ENCODE measurements around the gene HPGDS. TPM values are rescaled to one million over a fixed set of nuclear protein-coding genes. Genes with fewer than 3 reads are reported as not detected.
A peak's percentile ranks its signal among the peaks of the same experiment; 100 is the strongest.
"Not testable (repeated sequence)": the region's sequence is repeated elsewhere in the genome, so short reads cannot be mapped to it uniquely, and the experiment has no call there.

The HPGDS gene
- 1 to 10 TPM; 1.2 to 5.5 (median 2.6) TPM for total RNA-seq

GRCh38 chr4:94342694-94343093 is at the start of gene HPGDS:
Gene HPGDS (minus strand): TSS chr4:94342836. CDS start chr4:94334629, 8,207 bp downstream.
- TF ChIP-seq POLR2AphosphoS5 (IDR thresholded peaks at IDR 0.05) (peak in 1 of 2 donors; percentile 9), POLR2A (IDR thresholded peaks at IDR 0.05; ENCODE audit: low read depth) (no peak)
- DNase-seq (ENCODE audit: extremely low spot score): no peak
- Histone ChIP-seq H3K9me3 (no peaks in the 10 kb centered on the region), H3K27me3 (no peaks in the 10 kb centered on the region), H3K36me3 (no peaks in the 10 kb centered on the region), H3K4me3 (peak within 1 kb of the TSS in 1 of 4 donors; percentile 4), H3K27ac (replicated peaks in 1 of 4) (no peak within 1 kb of the TSS), H3K4me1 (no peaks in the 10 kb centered on the region)
- intact Hi-C loops (cut with DNase I): no loop called here
- WGBS: 54% methylated on average over 5 of the region's 5 CpGs

GRCh38 chr4:94390804-94391410 is 48.3 kb upstream of the HPGDS start:
- DNase-seq (ENCODE audit: extremely low spot score): no peak
- Histone ChIP-seq H3K27ac (replicated peaks in 1 of 4) (no peak overlapping the region), H3K4me3 (no peak overlapping the region), H3K36me3 (no peaks in the 10 kb centered on the region), H3K27me3 (no peaks in the 10 kb centered on the region), H3K9me3 (no peaks in the 10 kb centered on the region), H3K4me1 (no peaks in the 10 kb centered on the region)
- intact Hi-C loops (cut with DNase I): no loop called here
- TF ChIP-seq POLR2AphosphoS5 (IDR thresholded peaks at IDR 0.05): no peak
- TF ChIP-seq POLR2A (IDR thresholded peaks at IDR 0.05; ENCODE audit: low read depth): no peak
- TF ChIP-seq CTCF (IDR thresholded peaks at IDR 0.05): peak in 2 of 3 experiments; percentile 19 to 37
- TF ChIP-seq EP300 (IDR thresholded peaks at IDR 0.05): no peak
- 94% methylated on average over 2 of the region's 2 CpGs for WGBS

GRCh38 chr4:94389595-94390267 is 47.1 kb upstream of the HPGDS start:
- intact Hi-C loops (cut with DNase I): no loop called here
- TF ChIP-seq POLR2A (IDR thresholded peaks at IDR 0.05; ENCODE audit: low read depth) (no peak), EP300 (IDR thresholded peaks at IDR 0.05) (no peak), CTCF (IDR thresholded peaks at IDR 0.05) (no peak), POLR2AphosphoS5 (IDR thresholded peaks at IDR 0.05) (no peak)
- H3K27me3 ChIP-seq: no peaks in the 10 kb centered on the region
- 91% methylated on average over 5 of the region's 5 CpGs for WGBS
- no peaks in the 10 kb centered on the region for H3K9me3 ChIP-seq
- no peak for DNase-seq (ENCODE audit: extremely low spot score)
- H3K4me3 ChIP-seq: no peak overlapping the region
- no peaks in the 10 kb centered on the region for H3K4me1 ChIP-seq
- no peaks in the 10 kb centered on the region for H3K36me3 ChIP-seq
- H3K27ac ChIP-seq (replicated peaks in 1 of 4): no peak overlapping the region

- H3K9me3 ChIP-seq; H3K4me1 ChIP-seq; H3K27me3 ChIP-seq; H3K36me3 ChIP-seq; intact Hi-C loops (cut with DNase I); H3K4me3 ChIP-seq; H3K27ac ChIP-seq (replicated peaks in 1 of 4); DNase-seq (ENCODE audit: extremely low spot score): not testable (repeated sequence)
- 79% methylated on average over 4 of the region's 4 CpGs for WGBS
Measured at GRCh38 chr4:94387965-94388364, 45.3 kb upstream of the HPGDS start.

- H3K4me3 ChIP-seq; H3K27me3 ChIP-seq; DNase-seq (ENCODE audit: extremely low spot score); H3K9me3 ChIP-seq; H3K4me1 ChIP-seq; intact Hi-C loops (cut with DNase I); H3K36me3 ChIP-seq; H3K27ac ChIP-seq (replicated peaks in 1 of 4): not testable (repeated sequence)
- 93% methylated on average over 3 of the region's 3 CpGs for WGBS
Measured at GRCh38 chr4:94385452-94385851, 42.8 kb upstream of the HPGDS start.

GRCh38 chr4:94382891-94383290 is 40.3 kb upstream of the HPGDS start:
- WGBS: 77% methylated on average over 5 of the region's 5 CpGs
- H3K4me1 ChIP-seq; H3K4me3 ChIP-seq; DNase-seq (ENCODE audit: extremely low spot score); H3K36me3 ChIP-seq; H3K9me3 ChIP-seq; intact Hi-C loops (cut with DNase I); H3K27me3 ChIP-seq; H3K27ac ChIP-seq (replicated peaks in 1 of 4): not testable (repeated sequence)

- TF ChIP-seq POLR2A (IDR thresholded peaks at IDR 0.05; ENCODE audit: low read depth): no peak
- no peak for TF ChIP-seq POLR2AphosphoS5 (IDR thresholded peaks at IDR 0.05)
- no peak for TF ChIP-seq CTCF (IDR thresholded peaks at IDR 0.05)
- no peak for TF ChIP-seq EP300 (IDR thresholded peaks at IDR 0.05)
- no peaks in the 10 kb centered on the region for H3K4me1 ChIP-seq
- H3K9me3 ChIP-seq: no peaks in the 10 kb centered on the region
- no peak overlapping the region for H3K27ac ChIP-seq (replicated peaks in 1 of 4)
- no peak for DNase-seq (ENCODE audit: extremely low spot score)
- WGBS: 32% methylated on average over 3 of the region's 3 CpGs
- no peaks in the 10 kb centered on the region for H3K27me3 ChIP-seq
- H3K36me3 ChIP-seq: no peaks in the 10 kb centered on the region
- H3K4me3 ChIP-seq: no peak overlapping the region
- intact Hi-C loops (cut with DNase I): no loop called here
Measured at GRCh38 chr4:94378047-94378446, 35.4 kb upstream of the HPGDS start.
